ENCODE results near the gene CNTNAP2. TPM values are rescaled to one million over a fixed set of nuclear protein-coding genes. Genes with fewer than 3 reads are reported as not detected.
A peak's percentile ranks its signal among the peaks of the same experiment; 100 is the strongest.

The CNTNAP2 gene
- total RNA-seq, 8 experiments from 2014 or later: 0.05 to 27.0 (median 15.0) TPM

DNA sequence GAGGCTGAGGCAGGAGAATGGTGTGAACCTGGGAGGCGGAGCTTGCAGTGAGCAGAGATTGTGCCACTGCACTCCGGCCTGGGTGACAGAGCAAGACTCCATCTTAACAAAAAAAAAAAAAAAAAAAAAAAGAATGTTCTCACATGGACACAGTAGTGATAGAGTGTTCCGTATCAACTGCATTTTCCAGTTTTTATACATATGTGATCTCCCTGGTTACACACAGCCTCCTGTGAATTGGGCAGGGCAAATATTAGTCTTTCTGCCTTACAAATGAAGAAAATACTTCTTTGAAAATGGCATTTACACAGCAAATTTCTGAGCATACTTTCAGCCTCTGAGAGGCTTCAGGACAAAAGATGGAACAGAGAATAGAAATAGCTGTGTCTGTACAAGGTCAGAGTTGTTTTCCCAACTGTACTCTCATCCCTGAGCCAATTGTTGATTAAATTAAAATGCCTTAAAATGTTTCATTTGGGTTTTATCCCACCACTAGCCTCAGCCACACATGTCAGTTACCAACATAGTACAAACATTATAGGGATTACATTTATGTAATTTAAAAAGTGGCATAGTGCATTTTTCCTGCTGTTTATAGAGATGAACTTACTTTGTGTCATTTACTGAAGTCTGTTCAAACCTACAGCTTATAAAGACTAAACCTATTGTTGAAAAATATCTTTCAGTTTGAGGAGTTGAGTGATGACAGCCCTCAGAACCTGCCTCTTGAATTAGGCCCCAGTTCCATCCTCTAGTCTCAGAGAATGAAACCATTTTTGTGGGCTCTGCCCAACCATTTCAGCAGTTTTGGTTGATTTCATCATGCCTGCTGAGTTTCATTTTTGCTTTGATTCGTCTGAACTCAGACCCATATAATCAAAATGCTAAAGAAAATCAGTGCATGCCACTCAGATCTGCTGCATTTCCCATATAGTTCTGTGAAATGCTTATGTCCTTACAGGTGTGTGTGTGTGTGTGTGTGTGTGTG is 1864.5 kb downstream of the CNTNAP2 start:
- no peak overlapping the region for H3K27ac ChIP-seq
- 0 to 100% (median 88%) methylated on average over 1 to 2 of the region's 4 CpGs; no CpG with 5 or more reads in 2 of the 10 experiments for WGBS, 10 experiments
- ATAC-seq (replicated peaks in 6 of 8): peak in 3 of 8 experiments; percentile 33 to 91 (median 36)
- peaks cover 2 to 5% of the 10 kb centered on the region in 2 donors for H3K4me1 ChIP-seq (replicated peaks in 1 of 2)
- H3K4me3 ChIP-seq: no peak overlapping the region
- in situ Hi-C loops (cut with MboI; ENCODE audit: low pct_unique_long_range_greater_than_20kb in 2 of 9, low sequenced_read_pairs in 9 of 9, unreplicated experiment in 9 of 9): no loop called here

DNA sequence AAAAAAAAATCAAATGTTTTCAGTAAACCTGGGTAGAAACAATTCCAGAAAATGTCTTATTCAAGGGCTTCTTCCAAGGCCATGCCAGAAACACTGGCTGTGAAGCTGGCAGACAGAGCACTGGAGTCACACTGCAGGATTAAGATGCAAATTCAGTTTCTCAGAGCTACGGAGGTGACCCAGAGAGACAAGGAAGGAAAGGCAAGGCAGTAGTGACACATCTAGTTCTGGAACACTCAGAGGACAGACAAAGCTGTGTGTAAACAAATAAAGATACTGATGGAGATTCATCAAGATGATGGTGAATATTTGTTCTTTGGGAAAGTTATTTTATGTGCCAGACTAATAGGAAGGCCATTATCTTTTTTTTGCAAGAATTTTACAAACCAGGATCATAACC is 1865.7 kb downstream of the CNTNAP2 start:
- 13 to 89% (median 29%) methylated on average over 1 of the region's 1 CpG; no CpG with 5 or more reads in 4 of the 10 experiments for WGBS, 10 experiments
- Histone ChIP-seq H3K4me1 (replicated peaks in 1 of 2) (peaks cover 2% of the 10 kb centered on the region in 2 donors), H3K4me3 (no peak overlapping the region), H3K27ac (no peak overlapping the region)
- in situ Hi-C loops (cut with MboI; ENCODE audit: low pct_unique_long_range_greater_than_20kb in 2 of 9, low sequenced_read_pairs in 9 of 9, unreplicated experiment in 9 of 9): no loop called here
- ATAC-seq (replicated peaks in 6 of 8): no peak

GRCh38 chr7:147984265-147984664 is 1867.7 kb downstream of the CNTNAP2 start:
- H3K4me3 ChIP-seq: no peak overlapping the region
- in situ Hi-C loops (cut with MboI; ENCODE audit: low pct_unique_long_range_greater_than_20kb in 2 of 9, low sequenced_read_pairs in 9 of 9, unreplicated experiment in 9 of 9): no loop called here
- 0 to 100% (median 60%) methylated on average over 1 to 2 of the region's 2 CpGs; no CpG with 5 or more reads in 3 of the 10 experiments for WGBS, 10 experiments
- ATAC-seq (replicated peaks in 6 of 8): no peak
- no peak overlapping the region for H3K27ac ChIP-seq
- peaks cover 2% of the 10 kb centered on the region in 2 donors for H3K4me1 ChIP-seq (replicated peaks in 1 of 2)

DNA sequence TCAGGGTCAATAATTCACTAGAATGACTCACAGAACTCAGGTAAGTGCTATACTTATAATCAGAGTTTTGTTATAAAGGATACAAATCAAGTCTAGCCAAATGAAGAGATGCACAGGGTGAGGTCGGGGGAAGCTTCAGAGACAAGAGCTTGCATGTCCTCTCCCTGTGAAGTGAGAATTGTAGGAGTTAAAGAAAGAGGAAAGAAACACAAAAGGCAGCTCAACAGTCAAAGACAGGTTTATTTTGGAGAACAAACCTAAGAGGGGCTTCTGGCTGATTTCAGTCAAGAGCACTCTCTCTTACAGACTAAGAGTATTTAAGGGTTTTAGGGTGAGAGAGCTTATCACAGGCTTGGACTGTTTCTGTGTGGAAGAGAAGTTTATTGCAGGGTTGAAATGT is 1873.5 kb downstream of the CNTNAP2 start:
- Histone ChIP-seq H3K4me1 (replicated peaks in 1 of 2) (peaks cover 4 to 7% of the 10 kb centered on the region in 2 donors), H3K27ac (no peak overlapping the region), H3K4me3 (no peak overlapping the region)
- in situ Hi-C loops (cut with MboI; ENCODE audit: low pct_unique_long_range_greater_than_20kb in 2 of 9, low sequenced_read_pairs in 9 of 9, unreplicated experiment in 9 of 9): no loop called here
- no peak for ATAC-seq (replicated peaks in 6 of 8)
- 0 to 71% (median 14%) methylated on average over 1 of the region's 1 CpG; no CpG with 5 or more reads in 5 of the 10 experiments for WGBS, 10 experiments

DNA sequence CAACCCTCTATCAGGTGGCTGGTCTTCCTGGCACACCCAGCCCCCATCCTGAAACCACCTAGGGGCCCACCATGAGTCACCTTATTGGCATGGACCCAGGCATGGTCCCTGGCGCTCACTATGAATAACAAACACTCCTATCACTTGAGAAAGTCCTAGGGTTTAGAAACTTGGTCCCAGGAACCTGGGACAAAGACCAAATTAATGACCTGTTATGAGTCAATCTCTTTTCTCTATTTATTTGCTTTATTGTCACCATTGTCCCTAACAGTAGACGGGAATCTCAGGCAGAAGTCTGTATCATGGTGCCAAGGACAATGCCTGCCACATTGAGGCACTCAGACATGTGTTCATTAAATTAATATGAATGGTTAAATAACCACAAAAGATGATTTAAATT is 1874.3 kb downstream of the CNTNAP2 start:
- H3K4me1 ChIP-seq (replicated peaks in 1 of 2): peaks cover 4 to 6% of the 10 kb centered on the region in 2 donors
- peak in 5 of 8 experiments; percentile 59 to 96 (median 88) for ATAC-seq (replicated peaks in 6 of 8)
- in situ Hi-C loops (cut with MboI; ENCODE audit: low pct_unique_long_range_greater_than_20kb in 2 of 9, low sequenced_read_pairs in 9 of 9, unreplicated experiment in 9 of 9): no loop called here
- no peak overlapping the region for H3K4me3 ChIP-seq
- H3K27ac ChIP-seq: no peak overlapping the region
- WGBS, 10 experiments: 0 to 60% (median 20%) methylated on average over 1 to 2 of the region's 2 CpGs; no CpG with 5 or more reads in 3 of the 10 experiments

DNA sequence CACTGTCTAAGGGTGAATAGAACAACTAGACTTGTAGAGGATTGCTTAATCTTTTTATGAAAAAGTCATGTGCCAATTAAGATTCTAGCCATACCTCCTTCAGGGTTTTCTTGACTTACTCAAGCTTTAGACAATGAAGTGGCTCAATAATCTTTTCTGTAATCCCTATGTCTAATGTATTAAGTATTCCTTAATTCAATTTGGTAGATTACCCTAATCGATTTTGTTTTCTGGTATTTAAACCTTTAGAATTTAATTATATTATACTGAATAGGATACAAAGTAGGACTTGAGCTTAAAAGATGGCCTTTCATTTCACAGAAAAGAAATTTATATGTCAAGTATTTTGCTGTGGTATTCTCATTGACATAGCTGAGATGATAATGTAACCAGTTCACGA is 1876.1 kb downstream of the CNTNAP2 start:
- no peak overlapping the region for H3K4me3 ChIP-seq
- H3K4me1 ChIP-seq (replicated peaks in 1 of 2): peaks cover 4 to 6% of the 10 kb centered on the region in 2 donors
- WGBS, 10 experiments: 0 to 100% (median 84%) methylated on average over 1 to 2 of the region's 2 CpGs
- H3K27ac ChIP-seq: no peak overlapping the region
- no peak for ATAC-seq (replicated peaks in 6 of 8)
- in situ Hi-C loops (cut with MboI; ENCODE audit: low pct_unique_long_range_greater_than_20kb in 2 of 9, low sequenced_read_pairs in 9 of 9, unreplicated experiment in 9 of 9): no loop called here

GRCh38 chr7:147997636-147998035 is 1881.0 kb downstream of the CNTNAP2 start:
- peak in 3 of 8 experiments; percentile 27 to 54 (median 45) for ATAC-seq (replicated peaks in 6 of 8)
- Histone ChIP-seq H3K27ac (no peak overlapping the region), H3K4me1 (replicated peaks in 1 of 2) (no peaks in the 10 kb centered on the region), H3K4me3 (no peak overlapping the region)
- in situ Hi-C loops (cut with MboI; ENCODE audit: low pct_unique_long_range_greater_than_20kb in 2 of 9, low sequenced_read_pairs in 9 of 9, unreplicated experiment in 9 of 9): no loop called here
- WGBS, 10 experiments: 20 to 98% (median 85%) methylated on average over 1 to 9 of the region's 10 CpGs

DNA sequence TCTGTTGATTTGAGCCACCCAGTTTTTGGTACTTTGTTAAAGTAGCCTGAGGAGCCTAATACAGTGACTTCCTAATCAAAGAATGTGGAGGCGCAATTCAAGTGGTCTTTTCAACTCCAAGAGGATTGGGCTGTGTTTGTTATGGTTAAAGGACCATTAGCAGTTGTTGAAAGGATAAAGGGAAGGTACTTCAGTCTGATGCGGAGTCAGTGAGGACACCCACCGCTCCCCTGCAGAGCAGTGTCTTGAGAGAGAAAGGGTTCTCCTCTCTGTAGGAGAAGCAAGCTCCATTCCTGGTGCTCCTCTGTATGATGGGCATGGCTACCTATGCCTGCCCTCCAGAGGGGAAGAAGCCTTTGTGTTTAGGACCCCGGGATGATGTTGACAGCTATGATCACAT is 1883.4 kb downstream of the CNTNAP2 start:
- no peak for ATAC-seq (replicated peaks in 6 of 8)
- Histone ChIP-seq H3K27ac (no peak overlapping the region), H3K4me3 (no peak overlapping the region), H3K4me1 (replicated peaks in 1 of 2) (no peaks in the 10 kb centered on the region)
- 36 to 100% (median 60%) methylated on average over 1 to 4 of the region's 4 CpGs; no CpG with 5 or more reads in 3 of the 10 experiments for WGBS, 10 experiments
- in situ Hi-C loops (cut with MboI; ENCODE audit: low pct_unique_long_range_greater_than_20kb in 2 of 9, low sequenced_read_pairs in 9 of 9, unreplicated experiment in 9 of 9): no loop called here

DNA sequence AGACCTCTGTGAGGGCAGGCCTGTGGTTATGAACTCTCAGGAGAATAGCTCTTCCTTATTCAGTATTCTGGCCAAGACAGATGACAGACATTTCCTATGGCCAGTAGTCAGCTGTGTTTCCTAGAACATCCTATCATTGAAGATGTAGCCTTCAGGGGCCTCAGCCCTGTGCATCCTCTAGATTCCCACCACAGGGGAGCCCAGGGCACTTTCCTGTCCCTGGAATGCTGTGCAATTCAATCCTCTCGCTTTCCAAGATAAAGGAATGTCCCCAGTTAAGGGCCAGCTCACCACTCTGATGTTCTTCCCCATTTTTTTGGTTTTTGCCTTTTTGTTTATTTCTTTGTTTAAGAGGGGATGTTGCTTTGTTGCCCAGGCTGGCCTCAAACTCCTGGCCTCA is 1895.2 kb downstream of the CNTNAP2 start:
- ATAC-seq (replicated peaks in 6 of 8): no peak
- H3K4me1 ChIP-seq (replicated peaks in 1 of 2): peaks cover 0 to 3% of the 10 kb centered on the region in 2 donors
- in situ Hi-C loops (cut with MboI; ENCODE audit: low pct_unique_long_range_greater_than_20kb in 2 of 9, low sequenced_read_pairs in 9 of 9, unreplicated experiment in 9 of 9): no loop called here
- H3K4me3 ChIP-seq: no peak overlapping the region
- H3K27ac ChIP-seq: no peak overlapping the region
- 0 to 100% (median 40%) methylated on average over 1 of the region's 1 CpG; no CpG with 5 or more reads in 5 of the 10 experiments for WGBS, 10 experiments

- no peak for ATAC-seq (replicated peaks in 6 of 8)
- H3K4me3 ChIP-seq: no peak overlapping the region
- peaks cover 0 to 3% of the 10 kb centered on the region in 2 donors for H3K4me1 ChIP-seq (replicated peaks in 1 of 2)
- WGBS, 10 experiments: 16 to 97% (median 73%) methylated on average over 3 to 6 of the region's 6 CpGs
- no peak overlapping the region for H3K27ac ChIP-seq
- in situ Hi-C loops (cut with MboI; ENCODE audit: low pct_unique_long_range_greater_than_20kb in 2 of 9, low sequenced_read_pairs in 9 of 9, unreplicated experiment in 9 of 9): no loop called here
Measured at GRCh38 chr7:148014001-148014400, 1897.4 kb downstream of the CNTNAP2 start.

- peak in 1 of 8 experiments; percentile 29 for ATAC-seq (replicated peaks in 6 of 8)
- Histone ChIP-seq H3K27ac (no peak overlapping the region), H3K4me3 (no peak overlapping the region), H3K4me1 (replicated peaks in 1 of 2) (peaks cover 0 to 3% of the 10 kb centered on the region in 2 donors)
- in situ Hi-C loops (cut with MboI; ENCODE audit: low pct_unique_long_range_greater_than_20kb in 2 of 9, low sequenced_read_pairs in 9 of 9, unreplicated experiment in 9 of 9): no loop called here
- 0 to 100% (median 50%) methylated on average over 1 to 4 of the region's 4 CpGs; no CpG with 5 or more reads in 1 of the 10 experiments for WGBS, 10 experiments
Measured at GRCh38 chr7:148014541-148014940, 1897.9 kb downstream of the CNTNAP2 start.

DNA sequence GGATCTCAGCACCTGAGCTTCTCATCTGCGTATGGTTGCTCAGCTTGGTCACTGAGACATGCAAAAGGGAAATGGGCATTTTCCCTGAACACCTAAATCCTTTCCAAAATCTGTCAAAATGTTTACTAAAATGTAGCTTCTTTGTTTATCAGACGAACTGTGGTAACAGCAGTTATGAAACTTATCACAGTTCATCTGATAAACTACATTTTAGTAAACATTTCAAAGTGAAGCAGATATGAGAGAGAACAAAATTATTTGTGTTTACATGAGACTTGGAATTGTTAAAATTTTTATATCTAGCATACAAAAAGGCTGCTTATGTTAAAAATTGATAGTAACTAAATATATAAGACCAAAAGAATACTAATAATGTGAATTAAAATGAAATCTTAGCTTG is 1900.5 kb downstream of the CNTNAP2 start:
- WGBS, 10 experiments: 19 to 100% (median 81%) methylated on average over 1 to 2 of the region's 2 CpGs
- ATAC-seq (replicated peaks in 6 of 8): no peak
- in situ Hi-C loops (cut with MboI; ENCODE audit: low pct_unique_long_range_greater_than_20kb in 2 of 9, low sequenced_read_pairs in 9 of 9, unreplicated experiment in 9 of 9): no loop called here

GRCh38 chr7:148020679-148021078 is 1904.1 kb downstream of the CNTNAP2 start:
- ATAC-seq (replicated peaks in 6 of 8): no peak
- in situ Hi-C loops (cut with MboI; ENCODE audit: low pct_unique_long_range_greater_than_20kb in 2 of 9, low sequenced_read_pairs in 9 of 9, unreplicated experiment in 9 of 9): no loop called here
- no peak overlapping the region for H3K4me3 ChIP-seq
- no peak overlapping the region for H3K27ac ChIP-seq
- H3K4me1 ChIP-seq (replicated peaks in 1 of 2): no peaks in the 10 kb centered on the region
- 8 to 59% (median 43%) methylated on average over 4 to 6 of the region's 6 CpGs for WGBS, 10 experiments

More for the DNA sequence above, 1900.5 kb downstream of the CNTNAP2 start:
- no peak overlapping the region for H3K27ac ChIP-seq
- H3K4me3 ChIP-seq: no peak overlapping the region
- no peaks in the 10 kb centered on the region for H3K4me1 ChIP-seq (replicated peaks in 1 of 2)
